Lung (tissue), 12 donors: ENCODE data around the gene SKP1. TPM values are rescaled to one million over a fixed set of nuclear protein-coding genes. Genes with fewer than 3 reads are reported as not detected.

Experiments
- ATAC-seq: fragments of 200-7000 bp; cut with Tn5 transposase; one replicate; pipeline ENCODE4 v1.9.1; 2020; ENCODE audit warnings: moderate number of reproducible peaks; ENCODE audit not compliant: insufficient read depth, low FRiP score
- DNase-seq, 3 donors: peaks; one replicate each; pipeline ENCODE4 v3.0.0-alpha.2; 2013 to 2017
- H3K27ac ChIP-seq, 2 donors: one replicate each; pipeline ENCODE4 v1.5.1; 2013; ENCODE audit warnings: mild to moderate bottlenecking in 2 of 2, moderate library complexity in 2 of 2, control low read depth in 1 of 2, inconsistent platforms in 1 of 2, low read depth in 1 of 2, low read length in 1 of 2
- H3K27me3 ChIP-seq, 3 donors: one replicate each; pipeline ENCODE4 v1.5.1; 2013; ENCODE audit warnings: low read length in 2 of 3; ENCODE audit not compliant: control insufficient read depth in 3 of 3, insufficient read depth in 3 of 3
- H3K36me3 ChIP-seq, 4 donors: one replicate each; pipeline ENCODE4 v1.5.1; 2013; ENCODE audit warnings: low read length in 4 of 4, mild to moderate bottlenecking in 1 of 4, moderate library complexity in 1 of 4; ENCODE audit not compliant: control insufficient read depth in 4 of 4, insufficient read depth in 4 of 4
- H3K4me1 ChIP-seq, 5 donors: one replicate each; pipeline ENCODE4 v1.5.1; 2013; ENCODE audit warnings: low read length in 5 of 5, mild to moderate bottlenecking in 2 of 5, moderate library complexity in 1 of 5; ENCODE audit not compliant: control insufficient read depth in 5 of 5, insufficient read depth in 5 of 5
- H3K4me3 ChIP-seq: one replicate; pipeline ENCODE4 v1.5.1; 2013; ENCODE audit warnings: mild to moderate bottlenecking, control low read depth, moderate library complexity
- H3K9ac ChIP-seq, 2 donors: one replicate each; pipeline ENCODE4 v1.5.1; 2013; ENCODE audit warnings: low read length in 2 of 2, control low read depth in 1 of 2; ENCODE audit not compliant: insufficient read depth in 1 of 2
- H3K9me3 ChIP-seq, 4 donors: one replicate each; pipeline ENCODE4 v1.5.1; 2013; ENCODE audit warnings: low read length in 3 of 4, mild to moderate bottlenecking in 1 of 4, moderate library complexity in 1 of 4; ENCODE audit not compliant: control insufficient read depth in 4 of 4, insufficient read depth in 3 of 4
- CTCF ChIP-seq: IDR thresholded peaks from 2 replicates; pipeline ENCODE4 v1.5.1; 2012; ENCODE audit warnings: mild to moderate bottlenecking; ENCODE audit errors: control extremely low read depth, extremely low read depth
- WGBS, 2 donors: extraction: QIAGEN DNeasy Blood & Tissue Kit; methylation state at CpG; one replicate each; pipeline ENCODE4 v1.1.7; 2013; 5-methylcytosine and 5-hydroxymethylcytosine counted together
- polyA plus RNA-seq, 2 donors: library from polyadenylated mRNA; stranded (reverse); fragments of 200-250 nt; gene quantifications; one replicate each; pipeline ENCODE4 v1.2.1, GENCODE V29; 2013
- total RNA-seq, 2 donors: library from RNA; depleted of rRNA in 1 of 2; stranded (reverse); fragments of >200 nt in 1 of 2; gene quantifications; one replicate each; pipeline ENCODE4 v1.2.1, GENCODE V29; 2014 to 2021
- donor health status: control.
- donor health status: control.
- donor health status: Bipolar disorder and iron deficiency.
- donor health status: healthy.
- donor health status: DM: yes; HTN: yes; CAD: no.

SKP1 gene
- total and polyA plus RNA-seq, 4 donors: 149 to 551 (median 283) TPM

DNA sequence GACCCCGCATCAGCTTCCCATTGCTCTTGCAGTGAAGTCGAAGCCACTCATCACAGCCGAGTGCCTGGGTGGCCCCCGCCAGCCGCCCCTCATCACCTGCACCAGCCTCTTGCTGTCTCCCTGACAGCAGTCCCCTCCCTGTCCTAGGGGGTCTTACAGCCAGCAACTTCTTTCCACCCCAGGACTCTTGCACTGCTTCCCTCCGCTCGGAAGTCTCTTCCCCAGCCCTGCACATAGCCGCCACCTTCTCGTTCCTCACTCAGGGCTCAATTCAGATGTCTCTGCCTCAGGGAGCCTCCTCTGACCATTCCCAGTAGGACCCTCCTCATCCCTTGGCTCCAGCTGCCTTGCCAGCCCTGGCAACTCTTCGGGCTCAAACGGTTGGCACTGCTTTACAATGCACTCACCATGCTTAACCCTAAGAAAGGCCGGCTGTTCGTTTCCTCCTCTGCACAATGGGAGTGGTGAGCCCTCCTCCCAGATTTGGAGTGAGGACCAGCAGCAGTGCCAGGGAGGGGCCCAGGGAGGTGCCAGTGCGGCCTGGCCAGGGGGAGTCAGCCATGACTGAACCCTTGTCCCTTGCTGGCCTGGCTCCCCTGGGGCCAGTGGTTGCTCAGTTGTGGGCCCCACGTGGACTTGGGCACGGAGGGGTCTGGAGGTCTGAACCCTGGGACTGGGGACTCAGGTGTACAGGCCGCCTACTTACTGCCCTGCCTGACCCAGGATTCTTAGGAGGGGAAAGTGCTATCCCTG lies 56.2 kb downstream of the SKP1 start:
- no peak overlapping the region for H3K9ac ChIP-seq
- H3K27me3 ChIP-seq: peaks cover 0 to 4% (median 0%) of the 10 kb centered on the region in 3 donors
- no peak for ATAC-seq
- no peak overlapping the region for H3K4me3 ChIP-seq
- TF ChIP-seq CTCF: no peak
- WGBS, 2 donors: 92 to 95% methylated on average over 17 of the region's 17 CpGs
- DNase-seq: no peak
- no peaks in the 10 kb centered on the region for H3K9me3 ChIP-seq
- H3K4me1 ChIP-seq: peaks cover 2 to 17% (median 7%) of the 10 kb centered on the region in 5 donors
- H3K36me3 ChIP-seq: peaks cover 0 to 4% (median 2%) of the 10 kb centered on the region in 4 donors
- H3K27ac ChIP-seq: no peak overlapping the region

GRCh38 chr5:134119720-134120119 lies 57.0 kb downstream of the SKP1 start:
- Histone ChIP-seq H3K27ac (no peak overlapping the region), H3K9ac (no peak overlapping the region), H3K27me3 (peaks cover 0 to 4% (median 0%) of the 10 kb centered on the region in 3 donors), H3K9me3 (no peaks in the 10 kb centered on the region), H3K36me3 (peaks cover 0 to 4% (median 2%) of the 10 kb centered on the region in 4 donors), H3K4me3 (no peak overlapping the region), H3K4me1 (peaks cover 0 to 8% (median under 1%) of the 10 kb centered on the region in 5 donors)
- ATAC-seq (no peak), DNase-seq (no peak)
- no peak for TF ChIP-seq CTCF
- WGBS, 2 donors: 79 to 84% methylated on average over 12 of the region's 12 CpGs

GRCh38 chr5:134118212-134118835 lies 58.4 kb downstream of the SKP1 start:
- Histone ChIP-seq H3K36me3 (peaks cover 0 to 4% (median 2%) of the 10 kb centered on the region in 4 donors), H3K4me1 (peaks cover 0 to 15% (median 4%) of the 10 kb centered on the region in 5 donors), H3K4me3 (no peak overlapping the region), H3K9me3 (no peaks in the 10 kb centered on the region), H3K27me3 (peaks cover 0 to 4% (median 3%) of the 10 kb centered on the region in 3 donors), H3K9ac (no peak overlapping the region), H3K27ac (no peak overlapping the region)
- WGBS, 2 donors: 82% methylated on average over 4 of the region's 4 CpGs
- DNase-seq (no peak), ATAC-seq (no peak)
- no peak for TF ChIP-seq CTCF
